Measurements from ENCODE around the gene STXBP1.
A peak's percentile ranks its signal among the peaks of the same experiment; 100 is the strongest.

The STXBP1 gene

GRCh38 chr9:127694890-127695720, 83.0 kb downstream of the STXBP1 start:
- DNase-seq: no peak

- DNase-seq: no peak
Observed at GRCh38 chr9:127697575-127697974, 85.5 kb downstream of the STXBP1 start.

- no peak for DNase-seq
Observed at GRCh38 chr9:127698386-127698785, 86.3 kb downstream of the STXBP1 start.

- DNase-seq: peak; percentile 91
Observed at GRCh38 chr9:127698985-127699670, 87.1 kb downstream of the STXBP1 start.

- DNase-seq: no peak
Observed at GRCh38 chr9:127700140-127700539, 88.1 kb downstream of the STXBP1 start.

- DNase-seq: no peak
Observed at GRCh38 chr9:127700594-127701255, 88.6 kb downstream of the STXBP1 start.

GRCh38 chr9:127703289-127703946, 91.3 kb downstream of the STXBP1 start:
- no peak for DNase-seq

- no peak for DNase-seq
Observed at GRCh38 chr9:127705577-127706379, 93.7 kb downstream of the STXBP1 start.

- no peak for DNase-seq
Observed at GRCh38 chr9:127706836-127707241, 94.8 kb downstream of the STXBP1 start, which contains the start of gene CFAP157. TSS of gene CFAP157 (plus strand) at chr9:127706988. CDS start at chr9:127707032, 44 bp downstream.

GRCh38 chr9:127707766-127708165, 95.7 kb downstream of the STXBP1 start:
- DNase-seq: peak; percentile 71

- no peak for DNase-seq
Observed at GRCh38 chr9:127708952-127709587, 97.0 kb downstream of the STXBP1 start.

GRCh38 chr9:127710204-127710783, 98.2 kb downstream of the STXBP1 start:
- DNase-seq: no peak

- peak; percentile 22 for DNase-seq
Observed at GRCh38 chr9:127711226-127711701, 99.2 kb downstream of the STXBP1 start.

GRCh38 chr9:127711831-127712274, 99.8 kb downstream of the STXBP1 start:
- no peak for DNase-seq

GRCh38 chr9:127712371-127712770, 100.3 kb downstream of the STXBP1 start:
- DNase-seq: no peak

GRCh38 chr9:127712867-127713266, 100.8 kb downstream of the STXBP1 start:
- no peak for DNase-seq

- no peak for DNase-seq
Observed at GRCh38 chr9:127714020-127714750, 102.1 kb downstream of the STXBP1 start.

- DNase-seq: no peak
Observed at GRCh38 chr9:127714951-127715469, 102.9 kb downstream of the STXBP1 start.

GRCh38 chr9:127715470-127716337, 103.6 kb downstream of the STXBP1 start, which contains the start of the genes PTRH1 and TTC16:
TSS of gene PTRH1 (minus strand) at chr9:127715663. CDS start at chr9:127715639, 24 bp downstream.
TSS of gene TTC16 (plus strand) at chr9:127716079. CDS start at chr9:127716146, 67 bp downstream.
- peak; percentile 95 for DNase-seq

All from CD4-positive, alpha-beta T cell treated with Interleukin-12 subunit alpha and Interleukin-12 subunit beta, for 1 hour (primary cell).